Stimulated activated naive CD4-positive, alpha-beta T cell (primary cell): ENCODE results near the gene TANC1.
A peak's percentile ranks its signal among the peaks of the same experiment; 100 is the strongest.
"Not testable (repeated sequence)": the region's sequence is repeated elsewhere in the genome, so short reads cannot be mapped to it uniquely, and the experiment has no call there.

Source experiments
- DNase-seq, 6 experiments: peaks; one replicate each; lab custom pipeline; 2025; lab: John Stamatoyannopoulos, UW

Gene TANC1

DNA sequence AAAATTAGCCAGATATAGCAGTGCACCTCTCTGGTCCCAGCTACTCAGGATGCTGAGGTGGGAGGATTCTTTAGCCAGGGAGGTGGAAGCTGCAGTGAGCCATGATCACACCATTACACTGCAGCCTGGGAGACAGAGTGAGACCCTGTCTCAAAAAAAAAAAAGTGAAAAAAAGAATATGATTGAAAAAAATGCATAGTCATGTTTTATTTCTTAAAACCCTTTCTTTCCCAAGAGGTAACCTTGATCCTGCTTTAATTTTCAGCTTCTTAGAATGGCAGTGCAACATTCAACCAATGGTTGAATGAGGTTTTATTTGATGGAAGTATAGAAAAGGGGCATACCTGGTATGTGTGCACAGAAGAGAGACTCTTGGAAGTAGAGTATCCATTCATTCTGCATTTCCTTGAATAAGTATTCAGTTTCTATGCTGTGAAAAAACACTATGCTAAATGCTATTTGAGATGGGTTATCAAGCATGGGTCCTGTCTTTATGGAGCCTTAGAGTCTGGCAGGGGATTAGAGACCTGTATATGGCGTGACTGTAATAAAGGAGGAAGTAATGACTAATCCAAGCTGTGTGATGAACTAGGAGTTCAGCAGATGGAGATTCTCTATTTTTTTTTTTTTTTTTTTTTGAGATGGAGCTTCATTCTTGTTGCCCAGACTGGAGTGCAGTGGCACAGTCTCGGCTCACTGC lies 171.8 kb downstream of the TANC1 start:
- no peak for DNase-seq

DNA sequence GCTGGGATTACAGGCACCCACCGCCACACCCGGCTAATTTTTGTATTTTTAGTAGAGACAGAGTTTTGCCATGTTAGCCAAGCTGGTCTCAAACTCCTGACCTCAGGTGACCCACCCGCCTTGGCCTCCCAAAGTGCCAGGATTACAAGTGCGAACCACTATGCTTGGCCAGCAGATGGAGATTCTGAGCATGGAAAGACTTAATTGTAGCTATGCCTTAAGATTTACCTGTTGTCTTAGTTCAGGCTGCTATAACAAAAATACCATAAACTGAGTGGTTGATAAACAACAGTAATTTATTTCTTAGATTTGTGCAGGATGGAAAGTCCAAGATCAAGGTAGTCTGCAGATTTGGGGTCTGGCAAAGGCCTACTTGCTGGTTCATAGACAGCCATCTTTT lies 172.4 kb downstream of the TANC1 start:
- DNase-seq: not testable (repeated sequence)

DNA sequence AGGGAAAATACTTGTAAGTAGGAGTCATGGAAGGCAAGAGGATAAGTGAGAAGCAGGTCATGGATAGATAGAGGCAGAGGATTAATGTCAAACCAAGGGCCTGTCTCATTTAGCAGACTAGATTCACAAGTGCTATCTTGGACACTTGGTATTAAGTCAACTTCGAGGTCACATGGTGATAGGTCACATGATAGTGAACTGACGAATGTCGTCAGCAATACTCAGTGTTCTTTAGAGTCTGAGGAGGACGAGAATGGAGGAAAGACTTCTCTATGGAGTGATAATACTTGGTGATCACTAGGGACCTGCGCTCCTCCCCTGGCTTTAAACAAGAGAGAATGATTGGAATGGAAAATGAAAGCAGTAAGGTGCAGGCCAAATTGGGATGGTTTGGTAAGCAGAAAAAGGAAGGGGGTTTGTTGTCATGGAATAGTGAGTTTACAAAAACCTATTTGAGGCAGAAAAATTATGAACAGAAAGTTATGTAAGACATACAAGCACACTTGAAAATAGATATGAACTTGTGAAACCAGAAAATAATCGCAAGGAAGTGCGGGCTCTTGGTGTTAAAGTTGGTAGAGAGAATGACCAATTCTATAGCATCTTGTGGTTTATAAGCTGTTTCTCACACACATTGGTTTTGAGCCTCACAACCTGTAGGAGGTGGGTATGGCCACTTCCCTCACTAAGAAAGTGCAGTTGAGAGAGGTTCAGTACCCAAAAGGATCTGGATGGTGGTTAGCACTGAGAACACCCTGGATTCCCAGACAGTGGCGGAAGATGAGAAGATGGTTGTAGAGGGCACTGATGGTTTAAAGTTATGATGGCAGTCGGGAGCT lies 176.6 kb downstream of the TANC1 start:
- DNase-seq: no peak

DNA sequence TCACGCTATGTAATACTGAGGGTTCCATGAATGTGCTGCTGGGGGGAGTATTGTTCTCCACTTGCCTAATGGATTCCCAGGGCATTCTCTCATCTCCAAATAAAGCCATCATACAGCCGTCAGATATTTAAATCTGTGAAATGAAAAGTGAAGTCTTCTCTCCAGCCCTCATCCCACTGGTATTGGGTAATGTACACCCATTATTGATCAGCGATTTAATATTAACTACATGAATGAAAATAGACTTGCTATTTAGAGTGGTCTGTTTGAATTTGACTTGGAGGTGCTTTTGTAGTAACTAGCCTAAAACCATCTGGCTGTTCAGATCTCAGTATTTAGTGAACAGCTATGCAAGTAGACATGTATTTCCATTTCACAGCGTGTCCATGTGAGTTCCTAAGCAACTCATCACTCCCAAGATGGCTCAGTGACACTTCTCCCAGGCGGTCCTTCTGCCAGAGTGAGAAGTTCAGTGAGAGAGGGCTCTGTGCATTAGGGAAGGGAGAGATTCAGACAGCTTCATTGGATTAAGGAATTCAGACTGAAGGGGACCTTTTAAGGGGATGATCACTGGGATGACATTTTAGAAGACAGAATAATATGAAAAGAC lies 177.4 kb downstream of the TANC1 start:
- DNase-seq: no peak

DNA sequence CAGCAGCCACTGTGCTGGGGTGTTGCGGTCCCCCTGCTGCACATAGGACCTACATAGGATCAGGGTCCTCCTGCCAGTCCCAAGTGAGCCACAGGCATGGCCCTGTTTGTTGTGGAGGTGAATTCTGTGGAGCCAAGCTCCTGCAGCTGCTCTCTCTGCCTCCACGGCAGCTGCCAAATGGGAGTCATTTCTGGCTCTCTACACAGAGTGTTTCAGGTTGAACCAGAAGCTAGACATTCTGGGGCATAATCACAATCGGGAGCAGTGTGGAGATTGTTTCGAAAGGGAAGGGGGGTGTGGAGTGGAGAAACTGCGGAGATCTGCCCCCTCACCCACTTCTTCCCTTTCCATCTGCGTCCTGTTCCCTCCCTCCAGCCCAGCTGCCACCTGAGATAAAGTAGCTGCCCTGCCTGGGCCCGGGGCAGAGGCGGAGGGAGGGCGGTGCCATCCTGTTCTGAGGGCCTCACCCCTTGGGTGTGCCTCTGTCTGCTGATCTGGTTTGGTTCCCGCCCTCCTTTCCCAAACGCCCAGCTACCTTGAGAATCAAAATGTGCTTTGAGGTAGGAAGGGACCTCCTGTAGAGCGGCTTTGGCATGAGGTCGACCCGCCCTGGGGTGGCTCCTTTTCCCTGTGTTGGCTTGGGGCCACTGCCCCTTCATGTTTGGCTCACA lies 178.7 kb downstream of the TANC1 start:
- DNase-seq: peak in 1 of 6 experiments; percentile 19

DNA sequence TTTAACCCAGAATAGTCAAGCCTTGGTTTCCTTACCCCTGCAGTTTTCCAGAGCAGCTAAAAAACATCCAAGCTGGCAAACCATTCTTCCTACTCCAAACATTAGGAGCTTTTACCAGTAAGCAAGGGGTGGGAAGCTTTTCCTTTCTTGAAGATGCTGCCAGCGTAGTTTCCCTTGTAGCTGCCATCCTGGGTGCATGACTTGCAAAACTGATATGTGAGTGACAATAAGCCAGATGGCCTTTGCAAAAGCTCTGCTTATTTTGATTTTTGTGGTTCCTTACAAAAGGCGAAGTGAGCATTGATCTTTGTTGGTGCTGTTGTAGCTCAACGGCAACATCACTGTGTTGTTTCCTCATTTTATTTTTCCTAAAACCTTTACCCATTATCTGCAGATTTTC lies 179.2 kb downstream of the TANC1 start:
- no peak for DNase-seq

DNA sequence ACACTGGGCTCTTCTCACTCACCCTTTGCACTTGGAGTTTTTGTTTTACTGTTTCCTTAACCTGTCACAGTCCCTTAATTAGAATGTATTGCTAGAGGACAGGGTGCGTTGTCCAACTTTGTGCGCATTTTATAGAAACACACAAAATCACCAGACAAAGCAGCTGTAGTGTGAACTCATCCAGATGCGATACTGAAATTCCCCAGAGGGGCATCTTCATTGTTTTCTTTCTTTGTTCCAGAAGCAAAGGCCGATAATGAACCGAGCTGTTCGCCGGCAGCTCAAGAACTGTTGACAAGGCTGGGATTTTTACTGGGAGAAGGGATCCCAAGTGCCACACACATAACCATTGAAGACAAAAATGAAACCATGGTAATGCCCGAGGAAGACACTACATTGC lies 180.5 kb downstream of the TANC1 start:
- no peak for DNase-seq

DNA sequence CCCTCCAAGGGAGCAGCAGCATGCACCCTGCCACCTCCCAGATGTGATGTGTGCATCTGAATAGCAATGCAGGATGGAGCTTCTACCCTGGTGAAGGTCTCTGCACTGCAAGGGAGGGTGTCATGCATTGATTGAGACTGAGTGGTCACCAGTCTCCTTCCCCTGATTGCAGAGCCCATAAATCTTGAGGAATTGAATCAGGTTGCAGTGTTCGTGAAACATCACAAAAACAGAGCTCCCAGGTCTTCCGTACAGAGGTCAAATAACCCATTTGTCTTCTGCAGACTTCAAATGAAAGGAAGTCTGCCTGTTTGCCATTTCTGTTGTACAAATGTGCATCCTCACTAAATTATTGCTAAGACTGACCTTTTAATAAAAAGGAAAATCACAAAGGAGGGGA lies 181.3 kb downstream of the TANC1 start:
- DNase-seq: peak in 1 of 6 experiments; percentile 23

DNA sequence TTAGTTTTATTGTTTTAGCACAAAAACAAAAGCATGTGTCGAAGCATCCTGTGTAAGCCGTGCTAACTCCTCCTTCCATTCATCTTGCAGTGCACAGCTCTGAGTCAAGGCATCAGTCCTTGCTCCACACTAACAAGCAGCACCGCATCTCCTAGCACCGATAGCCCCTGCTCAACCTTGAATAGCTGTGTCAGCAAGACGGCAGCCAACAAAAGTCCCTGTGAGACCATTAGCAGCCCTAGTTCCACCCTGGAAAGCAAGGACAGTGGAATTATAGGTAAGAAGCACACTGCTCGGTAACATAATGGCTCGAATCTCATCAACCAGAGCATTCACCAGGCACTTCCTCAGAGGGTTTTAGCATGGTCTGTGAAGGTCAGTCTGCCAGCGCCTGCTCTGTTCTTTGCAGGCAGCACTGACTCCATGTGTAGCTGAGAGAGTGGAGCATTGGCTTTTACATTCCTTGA lies 181.9 kb downstream of the TANC1 start:
- DNase-seq: peak in 3 of 6 experiments; percentile 8 to 33 (median 27)

DNA sequence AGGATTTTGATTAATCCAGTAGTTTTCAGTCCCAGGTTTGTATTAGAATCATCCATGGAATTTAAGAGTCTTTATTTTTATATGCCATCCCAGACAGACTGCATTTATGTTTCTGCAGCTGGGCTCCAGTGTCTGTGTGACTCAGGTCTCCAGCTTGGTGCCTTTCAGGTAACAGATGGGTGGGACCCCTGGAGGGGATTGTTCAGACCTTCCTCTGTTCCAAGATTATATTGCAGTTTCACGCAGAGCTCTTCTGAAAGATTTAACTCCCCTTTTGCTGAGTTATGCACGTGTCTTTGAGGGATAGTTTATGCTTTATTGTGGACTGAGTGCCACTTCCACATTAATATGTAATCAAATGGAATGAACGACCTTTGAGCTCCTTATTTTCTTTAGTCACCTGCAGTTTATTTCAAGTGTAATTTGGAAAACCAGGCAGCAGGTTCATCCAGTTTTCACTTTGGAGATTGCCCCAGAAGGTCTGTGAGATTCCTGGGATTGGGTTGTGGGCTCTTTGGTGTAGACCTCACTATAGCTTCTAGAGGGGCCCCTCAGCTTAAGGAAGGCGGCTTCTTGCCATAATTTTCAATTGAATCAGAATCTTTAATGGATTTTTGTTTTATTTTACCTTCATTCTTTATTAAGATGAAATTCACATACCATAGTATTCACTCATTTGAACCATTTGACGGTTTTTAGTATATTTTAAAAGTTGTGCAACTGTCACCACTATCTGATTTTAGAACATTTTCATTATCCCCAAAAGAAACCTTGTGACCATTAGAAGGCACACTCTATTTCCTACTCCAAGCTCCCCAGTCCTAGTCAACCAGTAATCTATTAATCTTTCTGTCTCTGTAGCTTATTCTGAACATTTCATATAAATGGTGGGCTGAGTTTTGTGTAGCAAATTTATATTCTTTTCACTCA lies 183.0 kb downstream of the TANC1 start:
- DNase-seq: no peak

DNA sequence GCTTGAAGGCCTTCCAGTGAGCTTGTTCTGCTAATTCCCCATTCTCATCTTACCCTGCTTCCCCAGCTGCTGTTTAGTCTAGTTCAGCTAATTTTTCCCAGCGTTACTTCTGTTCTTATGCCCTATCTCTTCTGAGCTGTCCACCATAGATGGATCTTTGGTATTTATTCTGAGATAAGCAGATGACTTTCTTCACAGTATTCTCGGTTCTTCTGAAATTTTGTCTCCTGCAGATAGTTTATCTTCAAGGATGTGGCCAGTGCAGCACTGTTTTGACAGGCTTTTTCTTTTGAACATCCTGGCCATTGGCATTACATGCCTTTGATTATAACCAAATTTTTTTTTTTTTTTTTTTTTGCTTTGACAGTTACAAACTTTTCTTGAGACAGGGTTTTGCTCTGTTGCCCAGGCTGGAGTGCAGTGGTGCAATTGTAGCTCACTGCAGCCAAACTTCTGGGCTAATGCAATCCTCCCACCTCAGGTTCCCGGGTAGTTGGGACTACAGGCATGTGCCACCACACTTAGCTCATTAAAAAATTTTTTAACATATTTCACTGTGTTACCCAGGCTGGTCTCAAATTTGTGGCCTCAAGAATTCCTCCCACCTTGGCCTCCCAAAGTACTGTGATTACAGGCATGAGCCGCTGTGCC lies 183.8 kb downstream of the TANC1 start:
- no peak for DNase-seq

DNA sequence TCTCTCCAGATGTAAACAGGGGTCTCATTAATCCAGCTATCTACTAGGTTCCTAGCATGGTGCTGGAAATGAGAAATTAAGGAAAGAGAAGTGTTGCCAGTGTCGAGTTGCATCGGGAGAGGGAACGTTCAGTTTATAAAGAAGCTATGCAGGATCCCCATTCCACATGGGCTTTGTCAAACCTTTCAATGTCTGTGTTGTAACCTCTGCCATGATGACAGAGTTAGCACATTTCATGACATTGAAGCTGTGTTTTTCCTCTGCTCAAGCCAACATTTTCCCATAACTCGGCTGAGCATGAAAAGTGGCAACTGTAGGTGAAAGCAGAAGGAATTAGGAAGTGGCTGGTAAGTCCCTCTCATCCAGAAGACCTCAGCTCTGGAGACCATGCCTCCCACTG lies 184.6 kb downstream of the TANC1 start:
- DNase-seq: no peak

DNA sequence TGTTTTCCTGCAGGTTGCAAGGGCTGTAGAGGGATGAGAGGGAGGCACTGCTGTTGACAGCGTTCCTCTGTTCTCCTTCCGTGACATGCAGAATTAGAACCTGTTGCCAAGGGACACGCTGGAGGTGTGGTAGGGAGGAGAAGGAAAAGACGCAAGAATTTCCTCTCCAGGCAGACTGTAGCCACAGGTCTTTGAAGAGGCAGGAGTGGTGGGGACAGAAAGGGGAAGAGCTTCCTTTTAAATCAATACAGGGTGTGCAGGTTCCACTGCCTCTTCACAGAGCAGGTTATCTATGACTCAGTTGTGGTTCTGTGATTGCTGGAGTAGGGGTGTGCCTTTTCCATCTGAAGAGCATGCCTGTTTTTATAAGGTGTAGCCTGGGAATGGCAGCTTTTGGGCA lies 185.0 kb downstream of the TANC1 start:
- no peak for DNase-seq

DNA sequence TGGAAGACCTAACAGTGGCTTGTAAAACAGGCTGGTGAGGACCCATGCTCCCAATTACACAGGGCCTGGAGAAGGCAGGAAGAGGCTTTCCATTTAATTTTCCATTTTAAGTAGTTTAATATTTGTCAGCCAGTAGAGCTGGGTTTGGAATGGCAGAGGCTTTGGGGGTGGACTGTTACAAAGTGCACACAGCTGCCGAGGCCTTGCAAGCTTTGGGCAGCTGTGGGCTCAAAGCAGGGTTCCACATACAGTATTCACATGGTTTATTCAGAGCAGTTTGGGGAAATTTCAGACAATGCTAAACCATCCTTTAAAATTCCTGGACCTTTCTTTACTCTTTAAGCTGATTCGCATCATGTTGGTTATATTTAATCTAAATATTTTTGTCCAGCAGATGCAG lies 185.5 kb downstream of the TANC1 start:
- DNase-seq: no peak

DNA sequence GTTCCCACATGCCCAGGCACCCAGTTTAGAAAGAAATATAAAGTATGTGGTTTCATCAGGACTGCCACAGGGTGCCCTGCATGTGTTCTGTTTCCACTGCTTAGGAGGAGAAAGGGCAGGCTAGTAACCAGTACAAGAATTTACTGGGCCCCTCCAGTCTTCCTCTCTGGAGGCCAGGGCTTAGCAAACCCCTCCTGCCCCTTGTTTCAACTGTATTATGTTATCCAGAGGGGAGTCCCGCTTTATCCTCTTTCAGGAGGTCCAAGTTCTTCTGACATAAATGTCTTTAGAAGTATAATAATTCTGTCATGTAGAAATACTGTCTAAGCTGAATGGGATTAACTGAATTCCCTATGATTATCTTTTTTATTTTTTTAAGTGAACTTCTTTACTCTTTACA lies 185.9 kb downstream of the TANC1 start:
- no peak for DNase-seq

DNA sequence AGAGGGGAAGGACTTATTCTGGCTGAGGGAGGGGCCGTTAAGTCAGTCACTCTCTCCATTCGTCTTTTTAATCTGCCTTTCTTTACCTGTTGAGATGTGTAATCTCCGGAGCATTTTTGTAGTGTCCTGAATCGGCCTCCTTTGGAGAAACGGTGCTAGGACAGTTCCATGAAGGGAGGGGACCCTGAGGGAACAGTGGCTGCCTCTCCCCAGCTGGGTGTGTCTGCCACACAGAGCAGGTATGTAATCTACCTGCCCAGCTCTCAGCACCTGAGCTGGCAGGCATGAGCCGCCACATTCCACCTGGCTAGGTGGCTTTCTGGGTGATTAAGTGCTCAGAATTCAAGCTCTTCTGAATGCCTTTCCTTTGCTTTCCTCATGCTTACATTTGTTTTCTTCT lies 186.9 kb downstream of the TANC1 start:
- no peak for DNase-seq

DNA sequence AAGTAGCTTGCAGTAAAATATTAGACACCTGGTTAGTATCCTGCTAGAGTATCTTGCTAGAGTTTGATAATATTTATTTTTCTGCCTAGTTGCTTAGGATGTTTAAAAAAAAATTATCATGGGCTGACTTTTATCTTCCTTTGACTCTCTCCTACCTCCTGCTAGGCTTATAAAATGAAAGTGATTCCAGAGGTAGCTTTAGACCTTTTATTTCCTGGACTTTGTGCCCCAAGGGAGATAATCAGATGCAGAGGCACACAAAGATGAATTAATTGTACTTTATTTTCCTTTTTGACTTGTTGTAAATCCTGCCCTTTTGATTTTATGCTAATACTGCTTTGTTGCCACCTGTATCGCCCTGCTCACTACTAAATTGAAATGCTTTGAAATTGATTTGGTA lies 187.4 kb downstream of the TANC1 start:
- no peak for DNase-seq

DNA sequence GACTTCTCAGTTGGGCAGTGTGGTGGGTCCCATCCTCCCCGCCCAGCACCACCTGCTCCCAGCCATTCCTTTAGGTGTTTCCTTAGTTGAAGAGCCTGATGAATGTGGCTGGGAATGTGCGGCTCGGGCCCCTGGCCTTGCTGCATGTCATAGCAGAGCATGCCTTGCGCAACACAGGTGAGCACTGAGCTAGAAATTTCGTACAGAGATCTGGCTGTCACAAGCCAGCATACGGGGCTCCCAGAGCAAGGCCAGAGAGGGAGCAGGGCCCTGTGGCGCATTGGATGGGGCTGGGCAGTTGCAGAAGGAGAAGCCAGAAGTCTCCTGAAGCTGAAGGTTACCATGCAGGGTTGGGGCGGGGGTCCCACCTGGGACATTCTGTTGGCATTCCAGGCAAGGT lies 188.4 kb downstream of the TANC1 start:
- no peak for DNase-seq

DNA sequence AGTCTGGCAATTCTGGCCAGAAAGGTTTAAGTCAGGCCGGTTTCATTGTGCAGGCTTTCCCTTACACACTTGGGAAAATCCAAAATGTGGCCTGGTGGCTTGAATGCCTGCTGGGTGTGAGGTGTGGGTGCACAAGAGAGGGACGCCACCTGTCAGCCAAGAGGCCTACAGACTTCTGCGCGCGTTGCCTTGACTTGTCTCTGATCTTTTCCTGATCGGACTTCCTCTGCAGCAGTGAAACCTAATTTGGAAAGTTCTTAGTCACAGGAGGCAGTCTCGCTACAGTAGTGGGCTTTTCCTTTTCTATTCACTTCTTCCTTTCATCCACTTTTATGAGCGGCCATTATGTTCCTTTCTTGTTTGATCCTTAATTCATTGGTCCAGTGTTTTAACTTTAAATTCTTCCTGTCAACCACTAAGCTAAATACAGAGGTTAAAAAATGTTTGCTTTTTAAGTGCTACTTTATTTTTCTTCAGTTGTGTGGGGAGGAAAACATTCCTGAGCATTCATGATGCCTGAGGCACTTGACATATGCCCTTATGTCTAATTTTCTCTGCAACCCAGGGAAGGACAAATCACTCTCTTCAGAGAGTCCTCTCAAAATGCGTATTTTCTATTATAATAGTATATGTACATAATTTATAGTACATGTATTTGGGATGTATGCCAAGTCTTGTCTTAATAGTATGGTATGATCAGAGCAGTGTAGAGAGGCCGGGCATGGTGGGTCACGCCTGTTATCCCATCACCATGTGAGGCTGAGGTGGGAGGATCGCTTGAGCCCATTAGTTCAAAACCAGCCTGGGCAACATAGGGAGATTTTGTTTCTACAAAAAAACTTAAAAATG lies 189.1 kb downstream of the TANC1 start:
- peak in 1 of 6 experiments; percentile 6 for DNase-seq

DNA sequence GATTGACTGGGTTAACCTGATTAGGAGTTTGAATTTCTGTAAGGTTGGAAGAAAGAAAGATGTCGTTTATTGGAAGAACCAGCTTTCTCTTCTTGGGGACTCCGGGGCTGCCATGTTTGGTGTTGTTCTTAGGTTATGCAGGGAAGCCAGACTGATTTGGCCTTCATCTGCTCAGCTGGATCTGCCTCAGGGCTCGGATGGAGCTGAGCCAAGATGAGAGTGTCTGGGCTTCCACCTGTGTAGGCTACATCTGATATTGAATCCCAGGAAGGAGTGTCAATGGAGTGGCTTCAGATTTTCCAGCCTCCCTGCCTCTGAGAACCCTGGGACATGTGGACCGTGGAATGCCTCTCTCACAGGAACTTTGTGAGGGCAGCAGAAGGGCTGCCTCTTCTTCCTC lies 192.0 kb downstream of the TANC1 start:
- DNase-seq: no peak
